HFFc6 (cell line): ENCODE data around the gene NOL12. TPM values are rescaled to one million over a fixed set of nuclear protein-coding genes. Genes with fewer than 3 reads are reported as not detected.
"Not testable (repeated sequence)": the region's sequence is repeated elsewhere in the genome, so short reads cannot be mapped to it uniquely, and the experiment has no call there.

ENCODE experiments used
- DNase-seq: peaks from one replicate; pipeline ENCODE4 v3.0.0-alpha.2; 2018
- H3K27ac Mint-ChIP-seq: 2 replicates; pipeline ENCODE4 v1.8.0; 2020; ENCODE audit warnings: mild to moderate bottlenecking, mixed read lengths
- H3K27me3 Mint-ChIP-seq: 2 replicates; pipeline ENCODE4 v1.8.0; 2021; ENCODE audit warnings: mild to moderate bottlenecking, moderate library complexity, mixed read lengths; ENCODE audit not compliant: insufficient read depth
- H3K36me3 Mint-ChIP-seq: 2 replicates; pipeline ENCODE4 v1.8.0; 2021; ENCODE audit warnings: low read depth, mixed read lengths
- H3K4me1 Mint-ChIP-seq: 2 replicates; pipeline ENCODE4 v1.8.0; 2020; ENCODE audit warnings: low read depth, mixed read lengths
- H3K4me3 Mint-ChIP-seq: 2 replicates; pipeline ENCODE4 v1.8.0; 2020; ENCODE audit warnings: mild to moderate bottlenecking, moderate library complexity, mixed read lengths
- H3K9me3 Mint-ChIP-seq: 2 replicates; pipeline ENCODE4 v1.8.0; 2020; ENCODE audit warnings: mild to moderate bottlenecking, mixed read lengths
- CTCF ChIP-seq: fragments of 200-600 bp; sonication (generic); IDR thresholded peaks from 2 replicates; pipeline ENCODE4 v1.5.0; 2021; ENCODE audit warnings: antibody characterized with exemption, mild to moderate bottlenecking
- total RNA-seq, 6 experiments: library from RNA; stranded (reverse); fragmentation: NEBNext Ultra II Directional; extraction: Animal tissue kit (Norgen Biotek cat#: 25700); gene quantifications; 2 replicates in 1 of 6; 3 replicates in 5 of 6; pipeline ENCODE4 v1.2.3, GENCODE V29; 2021

NOL12 gene
- total RNA-seq, 6 experiments from 2014 or later, result 17.7 to 29.6 (median 26.9) TPM

GRCh38 chr22:37647928-37648327, 38.2 kb upstream of the NOL12 start:
- no peak for TF ChIP-seq CTCF
- Mint-ChIP-seq H3K4me1 (peaks cover 8% of the 10 kb centered on the region), H3K36me3 (peaks cover 7% of the 10 kb centered on the region; the same call in 1 of the 2 replicates), H3K27ac (no peak overlapping the region), H3K9me3 (no peaks in the 10 kb centered on the region), H3K27me3 (peaks cover 4% of the 10 kb centered on the region; the same call in 1 of the 2 replicates), H3K4me3 (no peak overlapping the region)
- DNase-seq, result no peak

GRCh38 chr22:37650463-37651136, 35.5 kb upstream of the NOL12 start:
- TF ChIP-seq CTCF, result no peak
- H3K9me3 Mint-ChIP-seq, result no peaks in the 10 kb centered on the region
- no peak overlapping the region for H3K27ac Mint-ChIP-seq
- H3K36me3 Mint-ChIP-seq, result no peaks in the 10 kb centered on the region
- DNase-seq, result no peak
- H3K4me3 Mint-ChIP-seq, result no peak overlapping the region
- peaks cover 2% of the 10 kb centered on the region; the same call in 1 of the 2 replicates for H3K27me3 Mint-ChIP-seq
- no peaks in the 10 kb centered on the region for H3K4me1 Mint-ChIP-seq

GRCh38 chr22:37654563-37655251, 31.4 kb upstream of the NOL12 start:
- DNase-seq, result no peak
- Mint-ChIP-seq H3K27me3 (no peaks in the 10 kb centered on the region), H3K4me3 (no peak overlapping the region), H3K9me3 (no peaks in the 10 kb centered on the region), H3K4me1 (peaks cover 12% of the 10 kb centered on the region), H3K27ac (no peak overlapping the region; the same call in 1 of the 2 replicates), H3K36me3 (no peaks in the 10 kb centered on the region)
- TF ChIP-seq CTCF, result no peak

- H3K4me1 Mint-ChIP-seq, result peaks cover 17% of the 10 kb centered on the region
- no peak overlapping the region for H3K27ac Mint-ChIP-seq
- H3K36me3 Mint-ChIP-seq, result no peaks in the 10 kb centered on the region
- no peak overlapping the region for H3K4me3 Mint-ChIP-seq
- no peak for DNase-seq
- no peaks in the 10 kb centered on the region for H3K9me3 Mint-ChIP-seq
- TF ChIP-seq CTCF, result no peak
- no peaks in the 10 kb centered on the region for H3K27me3 Mint-ChIP-seq
Observed at GRCh38 chr22:37655252-37655563, 30.9 kb upstream of the NOL12 start.

GRCh38 chr22:37656583-37656982, 29.6 kb upstream of the NOL12 start:
- Mint-ChIP-seq H3K4me1 (peaks cover 31% of the 10 kb centered on the region), H3K27ac (peak overlapping the region; percentile 16; the same call in 1 of the 2 replicates)
- H3K27me3 Mint-ChIP-seq, H3K4me3 Mint-ChIP-seq, DNase-seq, H3K9me3 Mint-ChIP-seq, H3K36me3 Mint-ChIP-seq: not testable (repeated sequence)

GRCh38 chr22:37657590-37658132, 28.5 kb upstream of the NOL12 start:
- H3K27ac Mint-ChIP-seq, result peak overlapping the region; percentile 93
- no peaks in the 10 kb centered on the region for H3K9me3 Mint-ChIP-seq
- no peaks in the 10 kb centered on the region; the same call in 1 of the 2 replicates for H3K27me3 Mint-ChIP-seq
- H3K4me3 Mint-ChIP-seq, result peak overlapping the region; percentile 92
- H3K36me3 Mint-ChIP-seq, result no peaks in the 10 kb centered on the region
- H3K4me1 Mint-ChIP-seq, result peaks cover 40% of the 10 kb centered on the region
- TF ChIP-seq CTCF, result no peak
- peak; percentile 28 for DNase-seq
